H1 (cell line): ENCODE measurements around the gene NEURL1. TPM values are rescaled to one million over a fixed set of nuclear protein-coding genes. Genes with fewer than 3 reads are reported as not detected.

Experiments used
- CTCF ChIA-PET: fragments of 300-600 bp; sonication (Branson Sonifier 250); formaldehyde crosslinking; loops from one replicate; lab custom pipeline; 2021; ENCODE audit not compliant: partially characterized antibody; lab: Charles Lee
- POLR2A ChIA-PET: fragments of 300-600 bp; sonication (Branson Sonifier 250); formaldehyde crosslinking; loops from one replicate; lab custom pipeline; 2021; ENCODE audit warnings: inconsistent platforms; ENCODE audit not compliant: partially characterized antibody; lab: Charles Lee
- DNase-seq, 2 experiments: peaks; one replicate each; pipeline versions ENCODE4 v3.0.0 to v3.0.0-alpha.2; 2010 to 2022; ENCODE audit warnings: low spot score in 2 of 2, low read depth in 1 of 2, mixed read lengths in 1 of 2
- FAIRE-seq: peaks from 2 replicates; lab custom pipeline; 2011; peaks lifted over from hg19 to GRCh38; lab: Jason Lieb, UNC
- H2AFZ ChIP-seq: 2 replicates; pipeline ENCODE4 v1.8.1; 2012; ENCODE audit warnings: low read length, inconsistent platforms
- H2AK5ac ChIP-seq: 2 replicates; pipeline ENCODE4 v1.6.1; 2013; ENCODE audit warnings: low read depth, low read length
- H2BK120ac ChIP-seq: replicated peaks from 2 replicates; pipeline ENCODE3; 2013; ENCODE audit warnings: low read depth, low read length, inconsistent platforms
- H2BK12ac ChIP-seq: 2 replicates; pipeline ENCODE4 v1.6.1; 2013; ENCODE audit warnings: low read depth, low read length
- H2BK15ac ChIP-seq: 2 replicates; pipeline ENCODE4 v1.6.1; 2013; ENCODE audit warnings: low read length
- H2BK20ac ChIP-seq: 2 replicates; pipeline ENCODE4 v1.6.1; 2013; ENCODE audit warnings: low read length
- H2BK5ac ChIP-seq: 2 replicates; pipeline ENCODE4 v1.6.1; 2013; ENCODE audit warnings: low read depth, low read length
- H3K14ac ChIP-seq: 2 replicates; pipeline ENCODE4 v1.6.1; 2013; ENCODE audit warnings: inconsistent platforms; ENCODE audit not compliant: insufficient read length
- H3K18ac ChIP-seq: 2 replicates; pipeline ENCODE4 v1.6.1; 2013; ENCODE audit warnings: low read length; ENCODE audit errors: extremely low read depth
- H3K23ac ChIP-seq: 2 replicates; pipeline ENCODE4 v1.6.1; 2013; ENCODE audit warnings: inconsistent platforms; ENCODE audit not compliant: insufficient read length
- H3K23me2 ChIP-seq: 2 replicates; pipeline ENCODE4 v1.6.1; 2013; ENCODE audit warnings: low read depth, low read length
- H3K27ac ChIP-seq: 2 replicates; pipeline ENCODE4 v1.6.1; 2011; ENCODE audit warnings: low read depth, low read length, inconsistent platforms
- H3K27me3 ChIP-seq, 4 experiments: replicated peaks in 1 of 4; 1 replicate in 1 of 4; 2 replicates in 3 of 4; pipeline versions ENCODE4 v1.6.1 to v1.8.1; 2011 to 2013; ENCODE audit warnings: low read length in 3 of 4, mild to moderate bottlenecking in 3 of 4, inconsistent platforms in 2 of 4, mixed read lengths in 2 of 4, moderate library complexity in 1 of 4; ENCODE audit not compliant: control insufficient read depth in 3 of 4, insufficient read depth in 3 of 4; ENCODE audit errors: extremely low read depth in 1 of 4
- H3K36me3 ChIP-seq, 4 experiments: 2 replicates each; pipeline versions ENCODE4 v1.6.1 to v1.8.1; 2011 to 2013; ENCODE audit warnings: mild to moderate bottlenecking in 4 of 4, low read length in 3 of 4, moderate library complexity in 2 of 4, control low read depth in 1 of 4, inconsistent platforms in 1 of 4; ENCODE audit not compliant: insufficient read depth in 4 of 4, control insufficient read depth in 2 of 4
- H3K4ac ChIP-seq: replicated peaks from 2 replicates; pipeline ENCODE3; 2013; ENCODE audit warnings: low read length, low read depth, mixed read lengths, inconsistent platforms; ENCODE audit not compliant: insufficient read length
- H3K4me1 ChIP-seq, 4 experiments: replicated peaks in 1 of 4; 1 replicate in 1 of 4; 2 replicates in 3 of 4; pipeline versions ENCODE4 v1.6.1 to v1.8.1; 2011 to 2013; ENCODE audit warnings: low read length in 3 of 4, inconsistent platforms in 2 of 4, mixed read lengths in 1 of 4; ENCODE audit not compliant: insufficient read depth in 4 of 4, control insufficient read depth in 3 of 4
- H3K4me2 ChIP-seq, 2 experiments: 2 replicates each; pipeline versions ENCODE4 v1.6.1 to v1.8.1; 2011 to 2013; ENCODE audit warnings: low read depth in 2 of 2, low read length in 2 of 2, control low read depth in 1 of 2, inconsistent platforms in 1 of 2, mild to moderate bottlenecking in 1 of 2; ENCODE audit not compliant: insufficient read depth in 1 of 2
- H3K4me3 ChIP-seq, 4 experiments: fragments of 200-600, 300-600 bp in 1 of 4; sonication (generic), shearing (Covaris generic), sonication (Bioruptor Twin) in 1 of 4; 2 replicates each; pipeline versions ENCODE4 v1.5.1 to v1.8.1; 2011 to 2016; ENCODE audit warnings: low read length in 4 of 4, low read depth in 3 of 4, control low read depth in 2 of 4, inconsistent platforms in 2 of 4, mild to moderate bottlenecking in 2 of 4, mixed read lengths in 1 of 4, moderate library complexity in 1 of 4; ENCODE audit not compliant: insufficient read depth in 2 of 4; ENCODE audit errors: extremely low read depth in 1 of 4
- H3K56ac ChIP-seq: replicated peaks from 2 replicates; pipeline ENCODE3; 2013; ENCODE audit warnings: low read depth, mild to moderate bottlenecking, mixed read lengths, low read length, inconsistent platforms; ENCODE audit not compliant: insufficient read length
- H3K79me1 ChIP-seq: 2 replicates; pipeline ENCODE4 v1.6.1; 2013; ENCODE audit warnings: low read depth, low read length, control low read depth
- H3K79me2 ChIP-seq, 2 experiments: 2 replicates each; pipeline versions ENCODE4 v1.6.1 to v1.8.1; 2012 to 2013; ENCODE audit warnings: low read length in 2 of 2, mild to moderate bottlenecking in 2 of 2, inconsistent platforms in 1 of 2; ENCODE audit not compliant: insufficient read depth in 2 of 2, control insufficient read depth in 1 of 2
- H3K9ac ChIP-seq, 4 experiments: replicated peaks in 1 of 4; 1 replicate in 1 of 4; 2 replicates in 3 of 4; pipeline versions ENCODE4 v1.6.1 to v1.8.1; 2011 to 2013; ENCODE audit warnings: low read depth in 3 of 4, low read length in 3 of 4, control low read depth in 2 of 4, mild to moderate bottlenecking in 2 of 4, moderate library complexity in 2 of 4, inconsistent platforms in 1 of 4; ENCODE audit errors: extremely low read depth in 1 of 4
- H3K9me3 ChIP-seq, 2 experiments: 2 replicates each; pipeline versions ENCODE4 v1.6.1 to v1.8.1; 2012 to 2013; ENCODE audit warnings: mild to moderate bottlenecking in 2 of 2, moderate library complexity in 2 of 2, control low read depth in 1 of 2, inconsistent platforms in 1 of 2, low read depth in 1 of 2, low read length in 1 of 2, mixed read lengths in 1 of 2; ENCODE audit not compliant: insufficient read depth in 2 of 2
- H4K20me1 ChIP-seq, 2 experiments: replicated peaks in 1 of 2; 2 replicates each; pipeline versions ENCODE3 to v1.8.1; 2011 to 2013; ENCODE audit warnings: inconsistent platforms in 2 of 2, low read length in 2 of 2, mild to moderate bottlenecking in 1 of 2; ENCODE audit not compliant: insufficient read depth in 2 of 2, control insufficient read depth in 1 of 2
- H4K5ac ChIP-seq: 2 replicates; pipeline ENCODE4 v1.6.1; 2013; ENCODE audit warnings: low read length, low read depth, mixed read lengths, inconsistent platforms; ENCODE audit not compliant: insufficient read length
- H4K8ac ChIP-seq: 2 replicates; pipeline ENCODE4 v1.8.0; 2013; ENCODE audit warnings: mild to moderate bottlenecking, moderate library complexity, low read length, inconsistent platforms; ENCODE audit not compliant: insufficient read depth; ENCODE audit errors: extremely low read depth
- H4K91ac ChIP-seq: replicated peaks from 2 replicates; pipeline ENCODE3; 2013; ENCODE audit warnings: low read length, mixed read lengths, inconsistent platforms; ENCODE audit not compliant: insufficient read length
- WGBS, 2 experiments: shearing (Covaris generic) in 1 of 2; methylation state at CpG; one replicate each; pipeline versions ENCODE4 v1.1.6 to v1.1.7; 2013 to 2015; ENCODE audit warnings: low lambda C conversion rate in 2 of 2, mixed read lengths in 2 of 2, inconsistent platforms in 1 of 2, low coverage in 1 of 2, missing lambda C conversion rate in 1 of 2; ENCODE audit not compliant: insufficient replicate concordance in 2 of 2, insufficient coverage in 1 of 2, insufficient read length in 1 of 2; ENCODE audit errors: extremely low coverage in 1 of 2, missing lambda C conversion rate in 1 of 2; 5-methylcytosine and 5-hydroxymethylcytosine counted together
- polyA plus RNA-seq, 7 experiments: library from polyadenylated mRNA; depleted of rRNA in 3 of 7; stranded (reverse) in 5 of 7; unstranded in 2 of 7; fragments of >200 nt in 5 of 7; fragments of 200-250 nt in 2 of 7; gene quantifications; 1 replicate in 5 of 7; 2 replicates in 1 of 7; 4 replicates in 1 of 7; pipeline versions ENCODE4 v1.2.1 to v1.2.3, GENCODE V29; 2011 to 2013; ENCODE audit warnings: missing spikeins in 2 of 7, mixed read lengths in 2 of 7
- total RNA-seq: library from RNA; stranded (reverse); fragmentation: NEBNext Ultra II Directional; extraction: Animal tissue kit (Norgen Biotek cat#: 25700); gene quantifications from 2 replicates; pipeline ENCODE4 v1.2.1, GENCODE V29; 2021

The NEURL1 gene
- total and polyA plus RNA-seq, 2 of the 8 experiments (the other 6 are each of a cell fraction or from before 2014, with no cell fraction given), result 0.54 to 0.58 TPM

GRCh38 chr10:103492655-103493261, 747 bp upstream of the NEURL1 start:
- Histone ChIP-seq H3K79me1 (no peaks in the 10 kb centered on the region), H3K23ac (no peak overlapping the region), H3K18ac (no peak overlapping the region), H3K27me3 (peaks cover 8 to 36% (median 28%) of the 10 kb centered on the region in 4 experiments), H2BK20ac (no peak overlapping the region), H3K27ac (no peak overlapping the region), H3K14ac (no peak overlapping the region), H2BK120ac (no peak overlapping the region), H3K4me1 (peaks cover 0 to 4% (median 3%) of the 10 kb centered on the region in 4 experiments; a peak in 5 of 7 replicates), H3K4me2 (peak overlapping the region; percentile 60 to 99), H2BK5ac (no peak overlapping the region), H3K79me2 (no peaks in the 10 kb centered on the region), H3K4ac (no peak overlapping the region), H3K23me2 (peaks cover 11% of the 10 kb centered on the region), H4K8ac (no peak overlapping the region), H4K5ac (no peak overlapping the region), H3K56ac (no peak overlapping the region), H2BK12ac (no peak overlapping the region), H2AK5ac (no peak overlapping the region), H2AFZ (no peak overlapping the region), H3K36me3 (no peaks in the 10 kb centered on the region), H4K20me1 (no peaks in the 10 kb centered on the region), H2BK15ac (no peak overlapping the region), H3K4me3 (peak overlapping the region in 2 of 4 experiments; percentile 25 to 71; a peak in 3 of 8 replicates), H3K9me3 (no peaks in the 10 kb centered on the region), H3K9ac (no peak overlapping the region), H4K91ac (no peak overlapping the region)
- DNase-seq (no peak), FAIRE-seq (no peak)
- POLR2A ChIA-PET, result interaction anchor here (1.0 to 1.5 kb wide), 2 partner anchors 16 to 97 kb away, joined by 3 to 5 read pairs; partner anchors contain the start of genes ATP5MK and PDCD11
- CTCF ChIA-PET, result interaction anchor here (0.7 to 4.6 kb wide), 20 partner anchors 8 to 110 kb away, joined by 3 to 24 read pairs (median 4); no protein-coding TSS in a partner anchor
- 72% methylated on average over 5 of the region's 5 CpGs; no CpG with 5 or more reads in 1 of the 2 experiments for WGBS, 2 experiments
